H54 (cell line): ENCODE results near the gene CBX8.
"Not testable (repeated sequence)": the region's sequence is repeated elsewhere in the genome, so short reads cannot be mapped to it uniquely, and the experiment has no call there.

Source experiments
- DNase-seq: peaks from one replicate; pipeline ENCODE4 v3.0.0; 2011; ENCODE audit warnings: low spot score, mixed read lengths; ENCODE audit not compliant: insufficient read length
- FAIRE-seq: peaks from 3 replicates; lab custom pipeline; 2011; peaks lifted over from hg19 to GRCh38; lab: Jason Lieb, UNC
- POLR2A ChIP-seq: IDR thresholded peaks from 2 replicates; pipeline ENCODE4 v1.6.1; 2011; ENCODE audit warnings: low read depth, mild to moderate bottlenecking, low read length

CBX8 gene

GRCh38 chr17:79769570-79770506 lies 27.0 kb downstream of the CBX8 start:
- no peak for TF ChIP-seq POLR2A
- FAIRE-seq = no peak
- no peak for DNase-seq

- DNase-seq (no peak), FAIRE-seq (no peak)
- TF ChIP-seq POLR2A = no peak
These were observed 31.2 kb downstream of the CBX8 start for GRCh38 chr17:79765708-79766107.

- TF ChIP-seq POLR2A = no peak
- no peak for FAIRE-seq
- DNase-seq = no peak
These were observed 34.8 kb downstream of the CBX8 start for GRCh38 chr17:79761894-79762589.

GRCh38 chr17:79760197-79760906 lies 36.5 kb downstream of the CBX8 start:
- FAIRE-seq = no peak
- no peak for TF ChIP-seq POLR2A
- DNase-seq = no peak

GRCh38 chr17:79758271-79758670 lies 38.6 kb downstream of the CBX8 start:
- DNase-seq = no peak
- no peak for TF ChIP-seq POLR2A
- FAIRE-seq = no peak

GRCh38 chr17:79757140-79757745 lies 39.6 kb downstream of the CBX8 start:
- TF ChIP-seq POLR2A = no peak
- FAIRE-seq (no peak), DNase-seq (no peak)

GRCh38 chr17:79755591-79755990 lies 41.3 kb downstream of the CBX8 start:
- no peak for TF ChIP-seq POLR2A
- DNase-seq (no peak), FAIRE-seq (no peak)

GRCh38 chr17:79754903-79755302 lies 42.0 kb downstream of the CBX8 start:
- FAIRE-seq = not testable (repeated sequence)

GRCh38 chr17:79754370-79754769 lies 42.5 kb downstream of the CBX8 start:
- DNase-seq = no peak
- no peak for FAIRE-seq
- TF ChIP-seq POLR2A = no peak

More at GRCh38 chr17:79754903-79755302, 42.0 kb downstream of the CBX8 start:
- DNase-seq = not testable (repeated sequence)

GRCh38 chr17:79752175-79752574 lies 44.7 kb downstream of the CBX8 start:
- FAIRE-seq (no peak), DNase-seq (no peak)
- no peak for TF ChIP-seq POLR2A

GRCh38 chr17:79750650-79751545 lies 46.0 kb downstream of the CBX8 start:
- FAIRE-seq (no peak), DNase-seq (no peak)
- no peak for TF ChIP-seq POLR2A

GRCh38 chr17:79749958-79750357 lies 46.9 kb downstream of the CBX8 start:
- FAIRE-seq = no peak
- TF ChIP-seq POLR2A = no peak
- no peak for DNase-seq
